ENCODE measurements around the gene EFCAB14.
"Not testable (repeated sequence)": the region's sequence is repeated elsewhere in the genome, so short reads cannot be mapped to it uniquely, and the experiment has no call there.

The EFCAB14 gene

DNA sequence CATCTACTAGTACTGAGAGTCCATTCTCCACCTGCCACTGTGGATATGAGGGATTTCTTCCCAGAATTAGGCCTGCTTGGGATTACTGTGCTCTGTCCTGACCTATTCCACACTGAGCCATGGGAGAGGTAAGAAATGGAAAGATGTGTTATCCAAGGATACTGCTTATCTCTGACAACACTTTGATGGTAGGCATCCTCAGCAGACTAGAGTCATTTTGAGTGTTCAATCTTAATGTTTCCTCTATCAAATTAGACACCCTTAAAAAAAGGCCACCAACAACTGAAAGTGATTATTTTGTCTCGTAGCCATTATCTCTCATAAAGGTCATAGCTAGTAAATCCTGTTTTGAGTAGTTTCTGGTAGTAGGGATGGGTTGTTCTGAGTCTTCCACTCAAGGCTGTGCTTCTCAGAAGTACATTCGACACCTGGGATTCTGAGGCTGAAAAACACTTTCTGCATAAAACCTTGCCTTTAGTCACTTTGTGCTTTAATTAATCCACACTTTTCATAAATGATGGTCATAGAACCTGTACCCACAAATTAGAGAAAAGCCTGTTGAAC, 59.5 kb downstream of the EFCAB14 start:
- no peak for DNase-seq (ENCODE audit: extremely low read depth, low read depth)
- TF ChIP-seq CTCF (IDR thresholded peaks at IDR 0.05; ENCODE audit: low read depth, low read length), result no peak

DNA sequence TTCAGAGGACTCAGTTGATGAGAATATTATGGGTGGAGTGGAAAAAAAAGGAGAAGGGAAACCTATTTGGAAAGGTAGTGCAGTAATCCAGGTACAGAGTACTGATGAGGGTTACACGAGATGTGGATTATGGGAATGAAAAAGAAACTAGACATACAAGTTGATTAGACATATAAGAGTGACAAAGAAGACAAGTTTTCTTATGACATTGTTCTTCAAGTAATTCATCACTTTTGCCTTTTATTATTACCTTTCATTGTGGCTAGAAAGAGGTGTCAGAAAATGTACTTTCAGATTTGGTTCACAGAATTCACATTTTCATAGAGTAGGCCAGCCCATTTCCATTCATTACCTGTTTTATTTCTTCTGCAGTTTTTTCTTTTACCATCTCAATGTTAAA, 61.1 kb downstream of the EFCAB14 start:
- no peak for TF ChIP-seq CTCF (IDR thresholded peaks at IDR 0.05; ENCODE audit: low read depth, low read length)
- DNase-seq (ENCODE audit: extremely low read depth, low read depth), result no peak

- TF ChIP-seq CTCF (IDR thresholded peaks at IDR 0.05; ENCODE audit: low read depth, low read length), result no peak
- DNase-seq (ENCODE audit: extremely low read depth, low read depth), result no peak
Observed at GRCh38 chr1:46656643-46657042, 62.3 kb downstream of the EFCAB14 start.

DNA sequence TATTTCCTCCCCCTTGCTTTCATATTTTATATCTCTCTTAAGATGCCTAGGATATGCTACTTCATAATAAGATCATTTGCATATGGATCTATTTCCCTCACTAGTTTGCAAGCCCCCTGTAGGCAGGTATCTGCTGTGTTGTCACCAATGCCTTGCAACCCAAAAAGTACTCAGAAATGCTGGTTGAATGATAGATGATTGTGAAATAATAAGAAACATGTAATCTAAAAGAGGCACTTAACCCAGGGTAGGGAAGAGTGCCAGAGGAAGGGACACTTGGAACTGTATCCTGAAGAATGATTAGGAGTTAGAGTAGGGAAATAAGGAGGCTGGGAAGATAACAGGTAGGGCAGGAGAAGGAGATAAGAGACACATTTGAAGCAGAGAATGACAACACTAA, 63.1 kb downstream of the EFCAB14 start:
- no peak for TF ChIP-seq CTCF (IDR thresholded peaks at IDR 0.05; ENCODE audit: low read depth, low read length)
- no peak for DNase-seq (ENCODE audit: extremely low read depth, low read depth)

DNA sequence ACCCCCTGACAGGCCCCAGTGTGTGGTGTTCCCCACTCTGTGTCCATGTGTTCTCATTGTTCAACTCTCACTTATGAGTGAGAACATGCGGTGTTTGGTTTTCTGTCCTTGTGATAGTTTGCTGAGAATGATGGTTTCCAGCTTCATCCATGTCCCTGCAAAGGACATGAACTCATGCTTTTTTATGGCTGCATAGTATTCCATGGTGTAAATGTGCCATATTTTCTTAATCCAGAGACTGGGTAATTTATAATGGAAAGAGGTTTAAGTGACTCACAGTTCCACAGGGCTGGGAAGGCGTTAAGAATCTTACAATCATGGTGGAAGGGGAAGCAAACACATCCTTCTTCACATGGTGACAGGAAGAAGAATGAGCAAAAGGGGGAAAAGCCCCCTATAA, 64.2 kb downstream of the EFCAB14 start:
- not testable (repeated sequence) for DNase-seq (ENCODE audit: extremely low read depth, low read depth)

DNA sequence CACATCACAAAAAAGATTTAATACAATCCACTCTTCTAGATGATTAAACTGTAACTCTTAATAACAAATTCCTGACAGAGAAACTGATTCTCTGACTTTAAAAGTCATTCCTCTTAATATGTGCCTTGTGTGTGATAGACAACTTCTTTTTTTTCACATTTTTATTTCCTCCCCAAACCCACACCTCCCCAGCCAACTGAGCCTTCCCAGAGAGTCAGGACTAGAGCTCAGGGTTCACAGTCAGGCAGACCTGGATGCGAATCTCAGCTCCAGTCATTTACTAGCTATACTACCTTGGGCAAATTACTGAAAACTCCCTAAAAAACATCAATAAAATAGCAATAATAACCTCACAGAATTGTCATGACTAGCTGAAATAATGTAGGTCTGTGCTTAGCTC, 64.9 kb downstream of the EFCAB14 start:
- DNase-seq (ENCODE audit: extremely low read depth, low read depth), result no peak
- no peak for TF ChIP-seq CTCF (IDR thresholded peaks at IDR 0.05; ENCODE audit: low read depth, low read length)

GRCh38 chr1:46653405-46653958, 65.4 kb downstream of the EFCAB14 start:
- no peak for DNase-seq (ENCODE audit: extremely low read depth, low read depth)
- no peak for TF ChIP-seq CTCF (IDR thresholded peaks at IDR 0.05; ENCODE audit: low read depth, low read length)

Data from AG09319 (cell line).